ENCODE results near the gene KRT36.

The KRT36 gene

DNA sequence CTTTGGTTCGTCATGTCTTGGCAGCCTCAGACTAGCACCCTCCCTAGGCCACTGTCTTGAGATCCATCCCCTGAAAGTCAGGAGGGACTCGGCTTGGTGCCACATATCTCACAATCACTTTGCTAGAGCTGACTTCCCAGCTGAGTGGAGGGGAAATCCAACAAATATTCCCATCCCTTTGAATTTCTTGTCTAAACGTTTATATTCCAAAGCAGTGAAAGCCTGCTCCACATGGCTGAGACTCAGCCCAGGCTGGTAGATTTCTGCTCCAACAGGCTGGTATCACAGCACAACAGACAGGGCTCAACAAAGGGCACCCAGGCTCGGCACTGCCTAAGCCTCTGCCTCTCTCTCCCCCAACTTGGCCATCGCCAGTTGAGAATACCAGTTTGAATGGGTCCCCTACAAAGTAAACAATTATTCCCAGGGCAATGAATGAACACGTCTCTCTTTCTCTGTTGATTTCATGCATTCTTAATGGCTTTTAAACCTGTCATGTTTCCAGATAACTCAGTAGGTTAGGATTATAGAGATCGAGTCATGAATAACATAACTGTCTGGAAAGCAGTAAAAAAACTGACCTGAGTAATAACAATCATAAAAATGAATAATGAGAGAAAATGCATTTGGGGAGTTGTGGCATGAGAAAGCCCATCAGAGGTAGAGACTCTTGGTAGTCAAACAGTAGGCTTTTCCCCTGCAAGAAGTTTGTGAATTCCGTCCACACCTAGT is 14.7 kb upstream of the KRT36 start:
- no peak for DNase-seq (ENCODE audit: extremely low read depth in 1 of 2, low read depth in 1 of 2)

DNA sequence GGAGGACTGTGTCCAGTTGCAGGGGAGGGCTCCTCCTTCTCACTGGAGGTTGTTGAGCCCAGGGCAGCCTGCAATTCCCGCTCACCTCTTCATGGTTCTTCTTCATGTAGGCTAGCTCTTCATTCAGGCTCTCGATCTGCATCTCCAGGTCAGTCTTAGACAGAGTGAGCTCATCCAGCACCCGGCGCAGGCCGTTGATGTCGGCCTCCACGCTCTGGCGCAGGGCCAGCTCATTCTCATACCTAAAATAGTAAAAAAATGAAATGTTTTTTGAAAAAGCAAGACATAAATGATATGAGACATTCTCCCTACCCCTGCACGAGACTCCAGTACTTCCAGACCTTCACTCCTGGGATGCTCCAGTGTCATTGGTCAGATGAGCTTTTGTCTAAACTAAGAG is 13.5 kb upstream of the KRT36 start:
- DNase-seq (ENCODE audit: extremely low read depth in 1 of 2, low read depth in 1 of 2), result no peak

DNA sequence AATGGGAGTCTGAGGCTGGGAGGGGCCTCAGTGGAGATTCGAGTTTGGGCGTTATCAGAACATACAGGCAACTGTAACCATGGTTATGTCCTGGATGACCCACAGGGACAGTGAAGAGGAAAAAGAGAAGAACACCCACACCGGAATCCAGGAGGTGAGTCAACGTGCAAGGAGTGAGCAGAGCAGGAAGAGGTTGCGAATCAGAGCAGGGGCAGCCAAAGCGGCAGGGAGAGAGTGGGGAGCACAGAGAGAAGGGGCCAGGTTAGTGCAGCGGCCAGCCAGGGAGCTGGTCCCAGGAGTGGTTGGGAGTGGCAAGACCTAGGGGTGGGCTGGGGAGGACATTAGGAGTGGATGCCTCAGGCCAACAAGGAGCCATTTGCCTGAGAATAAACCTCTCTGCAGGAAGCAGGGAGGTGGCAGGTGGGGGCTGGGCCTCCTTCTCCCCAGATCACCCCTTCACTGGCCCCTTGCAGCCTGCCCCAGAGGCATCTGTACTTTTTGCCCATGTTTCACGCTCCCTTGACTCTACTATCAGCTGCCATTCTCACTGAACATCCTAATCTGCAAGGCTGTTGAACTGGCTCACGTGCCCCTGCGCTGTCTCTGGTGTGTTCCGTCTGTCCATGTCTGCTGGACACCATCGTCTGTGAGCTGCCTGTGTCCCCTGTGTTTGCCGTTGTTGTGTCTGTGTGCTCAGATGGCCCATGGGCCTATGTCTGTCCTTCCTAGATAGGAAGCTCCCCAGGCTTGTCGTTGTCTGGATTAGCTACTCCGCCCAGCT is 10.6 kb upstream of the KRT36 start:
- no peak for DNase-seq (ENCODE audit: extremely low read depth in 1 of 2, low read depth in 1 of 2)

DNA sequence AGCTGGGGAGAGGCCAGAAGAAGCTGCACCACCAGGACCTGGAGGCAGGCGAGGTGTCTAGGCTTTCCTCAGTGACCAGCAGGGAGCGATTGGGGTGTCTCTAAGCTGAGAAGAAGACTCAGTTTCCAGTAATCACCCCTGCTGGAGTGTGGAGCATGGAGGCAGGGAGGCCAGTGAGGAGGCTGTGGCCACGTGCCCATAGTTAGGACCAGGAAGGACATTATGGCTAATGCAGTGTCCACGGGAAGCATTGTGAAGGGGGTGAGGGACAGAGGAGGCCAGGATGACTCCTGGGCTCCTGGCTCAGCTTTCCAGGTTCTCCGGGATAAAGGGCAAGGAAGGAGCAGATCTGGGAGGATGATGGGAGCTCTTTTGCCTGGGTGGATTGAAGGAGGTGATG is 10.0 kb upstream of the KRT36 start:
- no peak for DNase-seq (ENCODE audit: extremely low read depth in 1 of 2, low read depth in 1 of 2)

DNA sequence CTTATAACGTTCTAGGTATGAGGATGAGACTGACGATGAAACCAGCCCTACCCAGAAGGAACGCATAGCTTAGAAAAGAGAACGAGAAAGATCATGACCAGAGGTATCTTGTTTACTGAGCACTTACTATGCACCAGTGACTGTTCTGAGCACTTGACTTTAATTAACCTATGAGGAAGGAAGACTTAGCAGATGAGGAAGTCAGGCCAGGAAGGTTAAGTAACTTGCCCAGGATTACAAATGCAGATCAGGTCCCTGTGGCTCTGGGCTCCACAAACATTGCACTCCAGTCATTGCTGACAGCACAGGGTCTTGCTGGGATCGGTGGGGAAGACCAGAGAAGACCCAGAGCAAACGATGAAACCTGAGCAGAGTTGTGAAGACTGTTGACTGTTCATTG is 8.6 kb upstream of the KRT36 start:
- DNase-seq (ENCODE audit: extremely low read depth in 1 of 2, low read depth in 1 of 2), result no peak

DNA sequence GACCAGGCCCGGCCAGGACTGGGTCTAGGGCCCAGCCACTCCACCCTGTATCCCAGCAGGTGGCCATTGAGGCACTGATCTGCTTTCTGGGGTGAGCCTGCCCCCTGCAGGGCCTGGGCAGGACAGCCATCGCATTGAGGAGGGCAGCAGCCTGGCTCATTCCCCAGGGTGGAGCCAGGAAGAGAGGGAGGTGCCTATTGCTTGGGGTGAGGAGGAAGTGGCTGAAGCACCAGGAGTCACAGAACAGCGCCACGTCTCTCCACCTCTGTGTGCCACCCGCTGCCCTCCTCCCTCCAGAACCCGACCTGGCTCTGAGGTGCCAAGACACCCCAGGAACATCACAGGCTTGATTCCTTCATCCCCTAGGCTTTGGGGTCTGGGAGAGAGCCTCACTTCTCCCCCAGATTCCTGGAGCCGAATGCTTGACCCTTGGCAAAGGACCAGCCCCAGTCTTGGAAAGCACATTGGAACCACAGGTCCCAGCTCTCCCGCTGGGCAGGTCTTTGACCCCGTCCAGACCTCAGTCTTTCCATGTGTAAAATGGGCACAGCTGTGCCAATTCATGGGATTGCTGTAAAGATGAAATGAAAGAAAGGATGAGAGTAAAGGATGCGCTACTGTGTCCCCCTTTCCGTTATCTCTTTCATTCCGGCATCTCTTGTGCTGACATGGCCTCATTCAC is 7.2 kb upstream of the KRT36 start:
- DNase-seq (ENCODE audit: extremely low read depth in 1 of 2, low read depth in 1 of 2), result peak; percentile 5 to 14

DNA sequence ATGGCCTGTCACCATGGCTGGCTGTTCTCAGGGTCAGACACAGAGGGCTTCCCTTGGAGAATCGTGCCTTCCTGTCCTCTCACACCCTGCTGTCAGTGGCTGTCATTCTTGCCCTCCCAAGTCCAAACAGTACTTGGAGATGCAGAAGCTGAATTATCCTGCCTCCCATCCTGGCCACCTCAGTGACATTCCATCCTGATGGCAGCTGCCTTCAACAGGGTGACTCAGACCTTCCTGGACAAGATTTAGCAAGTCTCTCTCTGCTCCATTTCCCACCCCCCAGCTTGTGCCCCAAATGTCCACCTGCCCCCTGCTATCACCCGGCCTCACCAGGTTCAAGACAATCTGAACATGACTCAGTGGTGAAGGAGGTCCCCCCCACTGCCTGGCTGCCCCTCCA is 4.8 kb upstream of the KRT36 start:
- no peak for DNase-seq (ENCODE audit: extremely low read depth in 1 of 2, low read depth in 1 of 2)

DNA sequence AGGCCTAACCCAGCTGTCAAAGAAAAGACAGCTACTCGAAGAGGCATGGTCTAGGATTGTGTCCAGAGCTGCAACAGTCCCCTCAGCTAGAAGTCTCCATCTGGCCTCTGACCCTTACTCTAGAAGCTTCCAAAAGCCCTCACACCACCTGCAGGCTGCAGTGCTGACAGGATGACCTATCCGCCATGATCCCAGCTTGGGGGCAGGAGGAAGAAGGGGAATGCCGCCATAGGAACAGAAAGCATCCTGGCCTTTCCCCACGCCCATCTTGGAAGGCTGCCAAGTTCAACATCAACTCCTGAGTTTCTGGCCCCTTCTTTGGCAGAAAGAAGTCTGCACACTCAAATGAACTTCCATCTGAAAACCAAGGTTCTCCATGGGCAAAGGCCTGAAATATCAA is 3.1 kb upstream of the KRT36 start:
- DNase-seq (ENCODE audit: extremely low read depth in 1 of 2, low read depth in 1 of 2), result no peak

DNA sequence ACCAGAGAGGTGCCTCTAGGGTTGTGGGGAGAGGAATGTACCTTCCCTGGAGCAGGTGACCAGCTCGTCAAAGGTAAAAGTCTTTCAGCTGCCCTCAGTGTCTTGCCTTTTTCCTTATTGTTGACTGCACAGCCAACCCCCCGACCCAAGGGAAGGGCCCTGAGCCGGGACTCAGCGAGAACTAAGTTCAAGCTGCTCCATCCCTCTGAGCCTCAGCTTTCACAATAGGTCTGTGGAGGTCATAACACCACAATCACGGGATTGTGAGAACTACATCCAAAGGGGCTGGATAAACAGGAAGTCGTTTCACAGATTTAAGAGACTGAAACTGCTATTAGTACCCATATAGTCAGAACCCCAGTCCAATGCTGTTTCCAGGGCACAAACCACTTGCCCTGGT is 2.6 kb upstream of the KRT36 start:
- DNase-seq (ENCODE audit: extremely low read depth in 1 of 2, low read depth in 1 of 2), result no peak

DNA sequence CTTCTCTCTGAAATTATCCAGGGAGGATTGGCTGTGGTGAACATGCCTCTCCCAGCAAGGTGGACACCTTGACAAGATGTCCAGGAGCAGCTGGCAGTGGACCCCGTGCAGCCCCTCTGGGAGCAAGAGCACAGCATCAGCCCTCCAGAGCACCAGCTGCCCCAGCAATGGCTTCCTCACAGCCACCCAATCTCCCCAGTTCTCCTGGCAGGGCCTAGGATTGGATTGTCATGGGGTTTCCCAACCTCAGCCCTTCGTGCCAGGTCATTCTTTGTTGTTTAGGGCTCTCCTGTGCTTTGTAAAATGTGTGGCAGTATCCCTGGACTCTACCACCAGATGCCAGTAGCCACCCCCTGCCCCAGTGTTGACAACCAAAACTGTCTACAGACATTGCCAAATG is 1.8 kb upstream of the KRT36 start:
- DNase-seq (ENCODE audit: extremely low read depth in 1 of 2, low read depth in 1 of 2), result no peak

DNA sequence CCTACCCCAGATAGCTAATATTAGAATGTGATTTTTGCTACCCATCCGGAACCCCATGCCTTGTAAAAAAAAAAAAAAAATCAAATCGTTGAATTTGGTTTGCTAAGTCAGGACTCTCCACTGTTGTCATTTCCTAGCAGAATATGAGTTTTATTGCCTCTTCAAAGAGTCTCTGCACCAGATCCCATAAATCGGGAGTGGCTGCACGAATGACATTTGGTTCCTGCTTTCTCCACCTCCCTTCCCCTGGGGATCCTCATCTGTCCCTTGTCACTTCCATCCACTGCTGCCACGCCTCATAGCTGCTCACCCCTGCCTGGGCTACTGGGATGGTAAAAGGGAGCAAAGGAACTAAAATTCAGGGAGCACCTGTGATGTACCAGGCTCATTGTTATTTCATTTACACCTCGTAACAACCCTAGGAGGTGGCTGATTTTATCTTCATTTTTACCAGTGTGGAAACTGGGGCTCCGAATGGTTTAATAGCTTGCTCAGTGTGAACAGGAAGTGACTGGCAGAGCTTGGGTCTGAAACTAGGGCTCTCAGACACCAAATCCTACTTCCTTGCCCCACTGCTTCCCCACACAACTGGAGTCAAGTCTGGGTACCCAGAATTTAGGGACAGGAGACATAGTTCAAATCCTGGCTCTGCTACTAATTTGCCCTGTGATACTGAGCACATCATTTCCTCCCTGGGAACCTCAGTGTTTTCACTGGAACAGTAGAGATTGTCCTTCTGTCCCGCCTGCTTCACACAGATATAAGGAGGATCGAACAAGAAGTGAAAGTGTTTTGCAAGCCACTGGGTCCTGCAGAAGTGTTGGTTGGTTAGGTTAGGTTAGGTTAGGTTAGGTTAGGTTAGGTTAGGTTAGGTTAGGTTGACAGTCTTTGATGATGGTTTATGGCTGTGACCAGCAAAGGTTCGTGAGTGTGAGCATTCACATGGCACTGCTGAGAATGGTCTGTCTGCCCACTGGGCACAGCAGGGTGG is 585 bp upstream of the KRT36 start:
- DNase-seq (ENCODE audit: extremely low read depth in 1 of 2, low read depth in 1 of 2), result no peak

DNA sequence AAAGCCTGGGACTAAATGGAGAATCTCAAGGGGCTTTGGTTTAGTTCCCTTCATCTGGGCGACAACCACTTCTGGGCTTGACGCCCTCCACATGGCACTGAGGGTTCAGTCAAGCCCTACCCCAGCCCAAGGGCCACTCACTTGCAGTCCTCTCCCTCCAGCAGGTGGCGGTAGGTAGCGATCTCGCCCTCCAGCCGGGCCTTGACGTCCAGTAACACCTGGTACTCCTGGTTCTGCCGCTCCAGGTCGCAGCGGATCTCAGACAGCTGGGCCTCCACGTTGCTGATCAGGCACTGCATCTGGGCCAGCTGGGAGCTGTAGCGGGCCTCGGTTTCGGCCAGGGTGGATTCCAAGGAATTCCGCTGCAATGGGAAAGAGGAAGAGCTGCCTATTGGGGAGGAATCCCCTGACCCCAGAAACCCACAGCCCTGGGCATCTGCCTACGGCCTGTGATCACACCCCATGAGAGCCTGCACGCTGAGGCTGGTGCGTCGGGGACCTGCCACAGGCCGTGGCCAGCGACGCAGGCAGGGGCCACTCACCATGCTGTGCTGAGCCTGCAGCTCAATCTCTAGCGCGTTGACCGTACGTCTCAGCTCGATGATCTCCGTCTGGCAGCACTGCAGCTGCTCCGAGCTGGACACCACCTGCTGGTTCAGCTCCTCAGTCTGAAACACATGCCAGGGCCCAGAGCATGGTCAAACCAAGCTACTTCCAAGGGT is 2.7 kb downstream of the KRT36 start:
- no peak for DNase-seq (ENCODE audit: extremely low read depth in 1 of 2, low read depth in 1 of 2)

DNA sequence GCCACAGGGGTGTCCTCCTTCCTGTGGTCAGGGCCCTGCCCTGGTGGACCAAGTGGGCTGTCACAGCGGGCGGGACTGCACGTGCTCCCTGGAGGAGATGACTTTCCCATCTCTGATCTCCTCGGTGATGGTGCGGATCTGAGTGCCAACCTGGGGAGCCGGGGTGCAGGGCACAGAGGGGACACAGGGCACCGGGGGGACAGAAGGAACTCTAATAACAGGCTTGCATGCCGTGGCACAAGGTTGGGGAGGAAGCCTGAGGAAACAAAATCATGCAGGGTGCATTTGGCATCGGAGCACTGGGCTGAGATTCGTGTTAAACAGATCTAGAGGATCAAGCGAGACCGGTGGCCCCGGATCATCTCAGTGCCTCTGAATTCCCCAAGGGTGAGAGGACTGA is 3.4 kb downstream of the KRT36 start:
- no peak for DNase-seq (ENCODE audit: extremely low read depth in 1 of 2, low read depth in 1 of 2)

DNA sequence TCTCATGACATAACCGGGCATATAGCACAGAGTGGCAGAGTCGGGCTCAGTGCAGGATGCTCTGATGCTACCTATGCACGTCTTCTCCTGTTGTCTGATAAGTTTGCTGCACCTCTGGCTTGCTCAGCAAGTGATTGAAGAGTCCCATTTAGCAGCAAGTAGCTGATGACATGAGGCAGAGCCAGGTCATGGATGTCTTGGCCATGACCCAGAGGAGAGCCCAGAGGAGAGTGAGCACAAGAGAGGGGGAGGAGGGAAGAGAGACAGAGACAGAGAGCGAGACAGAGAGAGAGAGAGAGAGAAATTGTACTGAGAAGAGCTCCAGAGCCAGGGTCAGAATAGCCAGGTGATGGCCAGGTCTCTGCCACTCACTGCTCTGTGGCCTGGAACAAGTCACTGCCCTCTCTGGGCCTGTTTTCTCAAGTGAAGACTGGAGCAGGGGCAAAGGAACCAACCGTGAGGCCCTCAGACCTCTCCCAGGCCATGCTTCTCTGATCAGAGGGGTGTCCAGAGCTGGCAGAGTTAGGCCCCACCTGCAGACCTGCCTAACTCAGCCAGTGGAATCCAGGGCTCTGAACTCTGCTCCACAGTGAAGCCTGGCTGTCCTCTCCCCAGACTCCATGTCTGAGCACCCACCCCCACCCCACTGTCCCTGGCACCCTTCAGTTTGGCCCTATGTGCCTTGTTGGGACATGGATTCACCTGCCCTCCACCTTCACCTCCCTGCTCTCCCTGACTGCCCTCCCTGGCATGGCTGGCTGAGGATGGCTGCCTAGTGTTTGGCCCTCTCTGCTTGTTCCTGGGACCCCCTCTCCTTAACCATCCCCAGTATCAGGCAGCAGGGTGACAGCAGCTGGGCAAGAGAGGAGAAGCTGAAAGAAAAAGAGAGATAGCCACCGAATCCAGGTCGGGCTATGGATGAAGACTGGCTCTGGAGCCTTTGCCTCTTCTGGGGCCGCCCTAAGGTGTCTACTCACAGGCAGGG is 4.5 kb downstream of the KRT36 start:
- DNase-seq (ENCODE audit: extremely low read depth in 1 of 2, low read depth in 1 of 2), result no peak

DNA sequence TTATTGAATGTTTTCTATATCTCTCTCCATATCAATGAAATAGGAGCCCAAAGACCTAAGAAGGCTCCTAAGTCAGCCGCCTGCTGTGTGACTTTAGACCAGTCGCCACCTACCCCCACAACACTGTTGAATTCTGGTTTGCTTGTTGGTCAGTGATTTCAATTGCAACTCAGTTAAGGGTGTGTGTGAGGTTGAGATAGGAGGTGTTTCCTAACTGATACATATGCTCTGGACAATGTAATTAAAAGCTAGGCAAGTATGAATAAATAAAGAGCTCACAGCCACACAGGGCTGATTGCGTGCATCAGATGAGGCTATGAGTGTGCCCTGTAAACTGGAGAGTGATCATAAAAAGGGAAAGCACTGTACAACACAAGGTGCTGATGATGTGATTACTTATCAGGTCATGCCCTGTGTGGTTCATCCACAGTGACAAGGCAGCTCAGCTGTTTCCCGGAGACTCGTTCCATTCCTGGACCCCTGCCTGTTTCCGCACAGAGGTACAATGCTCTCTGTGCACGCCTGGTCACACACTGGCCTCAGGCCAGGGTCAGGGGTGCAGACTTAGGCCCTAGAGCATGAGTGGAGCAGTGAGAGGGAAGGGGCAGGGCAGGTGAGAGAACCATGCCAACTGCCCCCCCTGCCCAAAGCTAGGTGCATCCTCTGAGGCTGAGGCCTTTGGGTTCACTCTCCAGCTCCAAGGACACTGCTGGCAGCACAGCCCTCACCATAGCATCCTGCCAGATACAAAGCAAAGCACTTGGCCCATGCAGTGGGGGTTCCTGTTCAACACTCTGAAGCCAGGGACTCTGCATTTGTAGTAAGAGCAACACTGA is 5.5 kb downstream of the KRT36 start:
- no peak for DNase-seq (ENCODE audit: extremely low read depth in 1 of 2, low read depth in 1 of 2)

DNA sequence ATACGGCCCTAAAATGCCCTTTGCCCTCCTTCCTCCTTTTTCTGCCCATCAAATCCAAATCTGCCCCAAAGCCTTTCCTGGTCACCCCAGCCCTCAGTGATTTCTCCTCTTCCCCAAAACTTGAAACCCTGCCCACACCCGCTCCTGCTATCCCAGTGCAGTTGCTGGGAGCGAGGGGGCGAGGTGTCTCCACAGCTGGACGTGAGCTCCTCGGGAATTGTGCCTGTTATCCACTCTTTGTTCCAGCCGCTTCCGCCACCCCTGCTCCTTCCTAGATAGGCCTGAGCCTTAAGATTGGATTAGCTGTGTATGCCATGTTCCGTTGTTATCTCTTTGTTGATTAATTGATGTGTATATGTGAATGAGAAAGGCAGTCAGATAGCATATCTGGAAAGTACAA is 6.2 kb downstream of the KRT36 start:
- DNase-seq (ENCODE audit: extremely low read depth in 1 of 2, low read depth in 1 of 2), result no peak

DNA sequence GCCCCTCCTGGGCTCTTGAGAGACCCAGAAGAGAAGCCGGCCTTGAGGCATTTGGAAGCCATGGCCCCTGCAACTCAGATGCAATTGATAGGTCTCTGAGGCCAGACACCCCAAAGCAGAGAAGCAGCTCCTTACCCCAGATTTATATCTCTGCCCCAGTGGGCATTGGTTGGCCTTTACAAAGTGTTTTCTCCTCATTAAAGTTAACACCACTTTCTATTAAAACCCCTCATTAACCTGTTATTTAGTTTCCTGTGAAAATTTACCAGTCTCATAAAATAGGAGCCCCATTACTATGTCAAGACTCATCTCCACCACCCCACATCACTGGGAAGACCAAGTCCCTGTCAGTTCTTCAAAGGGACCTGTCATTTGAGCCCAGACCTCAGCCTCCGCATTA is 8.7 kb downstream of the KRT36 start, which contains the start of gene KRT35:
Gene KRT35, minus strand, starts transcription at position 116 of the 400 bp plus-strand sequence. Its CDS starts 54 bp downstream, at position 62.
- no peak for DNase-seq (ENCODE audit: extremely low read depth in 1 of 2, low read depth in 1 of 2)

DNA sequence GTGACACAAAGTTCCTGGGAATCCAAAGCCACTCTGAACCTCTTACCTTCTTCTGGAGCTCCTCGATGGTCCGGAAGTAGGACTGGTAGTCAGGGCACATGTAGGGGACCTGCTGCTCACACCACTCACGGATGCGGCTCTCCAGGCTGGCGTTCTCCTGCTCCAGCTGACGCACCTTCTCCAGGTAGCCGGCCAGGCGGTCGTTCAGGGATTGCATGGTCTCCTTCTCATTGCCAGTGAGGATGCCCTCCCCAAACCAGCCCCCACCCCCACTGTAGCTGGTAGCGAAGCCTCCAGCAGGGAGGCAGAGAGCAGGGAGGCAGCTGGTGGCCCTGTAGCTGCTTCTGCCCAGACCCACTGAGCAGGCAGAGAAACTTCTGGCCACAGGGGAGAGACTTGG is 9.1 kb downstream of the KRT36 start:
- no peak for DNase-seq (ENCODE audit: extremely low read depth in 1 of 2, low read depth in 1 of 2)

Data from activated CD8-positive, alpha-beta memory T cell treated with anti-CD3 and anti-CD28 coated beads for 1 hour (primary cell).